Colonic mucosa (tissue), 4 donors: Measurements from ENCODE around the gene HOXA10. TPM values are rescaled to one million over a fixed set of nuclear protein-coding genes. Genes with fewer than 3 reads are reported as not detected.

Experiments used
- DNase-seq: peaks from one replicate; pipeline ENCODE4 v3.0.0-alpha.2; 2020
- H3K27ac ChIP-seq: fragments of 200-600 bp; one replicate; pipeline ENCODE4 v1.8.0; 2021
- H3K27me3 ChIP-seq: fragments of 200-600 bp; one replicate; pipeline ENCODE4 v1.8.0; 2021
- H3K36me3 ChIP-seq: fragments of 200-600 bp; one replicate; pipeline ENCODE4 v1.8.0; 2021
- H3K4me1 ChIP-seq: fragments of 200-600 bp; one replicate; pipeline ENCODE4 v1.8.0; 2021; ENCODE audit warnings: mild to moderate bottlenecking
- H3K4me3 ChIP-seq: fragments of 200-600 bp; one replicate; pipeline ENCODE4 v1.8.0; 2021
- H3K9ac ChIP-seq, 2 donors: one replicate each; pipeline ENCODE4 v1.7.0; 2013; ENCODE audit warnings: control low read depth in 2 of 2, low read depth in 2 of 2, low read length in 2 of 2
- H3K9me3 ChIP-seq: fragments of 200-600 bp; one replicate; pipeline ENCODE4 v1.8.0; 2021
- intact Hi-C: fragments of 100-400 bp; cut with DNase I; formaldehyde crosslinking; loops from one replicate; pipeline ENCODE4 v1.14.1; 2022
- total RNA-seq, 2 donors: library from RNA; stranded (reverse); fragmentation: NEBNext Ultra II Directional in 1 of 2; extraction: Animal tissue kit (Norgen Biotek cat#: 25700) in 1 of 2; gene quantifications; one replicate each; pipeline ENCODE4 v1.2.1, GENCODE V29; 2021
- TF ChIP-seq, protein P1 (sequence below): fragments of 200-600 bp; IDR thresholded peaks from one replicate; pipeline ENCODE4 v1.8.0; 2022; ENCODE audit warnings: antibody characterized with exemption, mild to moderate bottlenecking
- donor health status: healthy.
- donor health status: DM: no; HTN: no; CAD: no.
- donor health status: DM: no; HTN: no; CAD: no.

Gene HOXA10
- total RNA-seq, 2 donors from 2014 or later = 25.4 to 26.0 TPM

DNA sequence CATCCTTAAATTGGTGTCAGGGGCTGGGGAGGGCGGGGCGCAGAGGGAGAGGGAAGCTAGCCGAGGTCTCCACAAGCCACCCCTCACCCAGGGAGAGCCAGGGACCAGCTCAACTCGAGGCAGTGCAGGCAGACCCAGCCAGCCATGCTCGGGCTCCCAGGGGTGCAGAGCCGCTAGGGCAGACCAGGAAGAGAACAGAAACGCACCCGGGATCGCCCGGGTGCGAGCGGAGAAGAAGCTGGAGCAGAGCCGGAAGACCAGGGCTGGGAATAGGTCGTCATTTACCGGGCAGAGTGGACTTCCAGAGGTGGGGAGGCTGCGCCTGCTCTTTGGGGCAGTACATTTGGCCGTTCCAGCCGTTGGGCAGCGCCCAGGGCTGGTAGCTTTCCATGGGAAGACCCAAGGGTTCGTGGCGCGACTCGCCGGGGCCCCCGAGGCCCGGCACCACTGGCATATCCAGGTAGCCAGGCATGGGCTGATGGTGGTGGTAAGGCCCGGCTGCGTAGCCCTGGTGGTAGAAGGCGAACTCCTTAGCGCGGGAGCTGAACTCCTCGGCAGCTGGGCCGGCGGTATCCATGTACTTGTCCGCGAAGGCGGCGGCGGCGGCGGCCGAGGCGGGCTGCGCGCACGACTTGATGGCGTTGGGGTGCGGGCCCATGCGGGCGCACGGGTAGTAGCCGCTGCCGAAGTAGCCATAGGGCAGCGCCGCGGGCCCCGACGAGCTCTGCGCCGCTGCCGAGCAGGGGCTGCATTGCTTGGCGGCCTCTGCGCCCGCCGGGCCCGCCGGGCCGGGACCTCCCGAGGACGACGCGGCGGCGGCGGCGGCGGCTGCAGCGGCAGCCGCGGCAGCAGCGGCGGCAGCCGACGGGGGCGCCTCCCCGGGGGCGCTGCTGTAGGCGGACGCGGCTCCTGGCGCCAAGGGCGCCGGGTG lies 25.0 kb upstream of the HOXA10 start:
- Histone ChIP-seq H3K9me3 (no peaks in the 10 kb centered on the region), H3K9ac (peak overlapping the region; percentile 70 to 95), H3K4me1 (no peaks in the 10 kb centered on the region), H3K27me3 (peaks cover 4% of the 10 kb centered on the region), H3K4me3 (peak overlapping the region; percentile 68), H3K36me3 (no peaks in the 10 kb centered on the region), H3K27ac (peak overlapping the region; percentile 75)
- intact Hi-C loops = loop anchor here (10.0 kb wide), 2 partner anchors 546 to 896 kb away; partner anchors contain the start of gene TAX1BP1
- peak; percentile 39 for DNase-seq
- TF ChIP-seq, protein P1, sequence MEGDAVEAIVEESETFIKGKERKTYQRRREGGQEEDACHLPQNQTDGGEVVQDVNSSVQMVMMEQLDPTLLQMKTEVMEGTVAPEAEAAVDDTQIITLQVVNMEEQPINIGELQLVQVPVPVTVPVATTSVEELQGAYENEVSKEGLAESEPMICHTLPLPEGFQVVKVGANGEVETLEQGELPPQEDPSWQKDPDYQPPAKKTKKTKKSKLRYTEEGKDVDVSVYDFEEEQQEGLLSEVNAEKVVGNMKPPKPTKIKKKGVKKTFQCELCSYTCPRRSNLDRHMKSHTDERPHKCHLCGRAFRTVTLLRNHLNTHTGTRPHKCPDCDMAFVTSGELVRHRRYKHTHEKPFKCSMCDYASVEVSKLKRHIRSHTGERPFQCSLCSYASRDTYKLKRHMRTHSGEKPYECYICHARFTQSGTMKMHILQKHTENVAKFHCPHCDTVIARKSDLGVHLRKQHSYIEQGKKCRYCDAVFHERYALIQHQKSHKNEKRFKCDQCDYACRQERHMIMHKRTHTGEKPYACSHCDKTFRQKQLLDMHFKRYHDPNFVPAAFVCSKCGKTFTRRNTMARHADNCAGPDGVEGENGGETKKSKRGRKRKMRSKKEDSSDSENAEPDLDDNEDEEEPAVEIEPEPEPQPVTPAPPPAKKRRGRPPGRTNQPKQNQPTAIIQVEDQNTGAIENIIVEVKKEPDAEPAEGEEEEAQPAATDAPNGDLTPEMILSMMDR = no peak

DNA sequence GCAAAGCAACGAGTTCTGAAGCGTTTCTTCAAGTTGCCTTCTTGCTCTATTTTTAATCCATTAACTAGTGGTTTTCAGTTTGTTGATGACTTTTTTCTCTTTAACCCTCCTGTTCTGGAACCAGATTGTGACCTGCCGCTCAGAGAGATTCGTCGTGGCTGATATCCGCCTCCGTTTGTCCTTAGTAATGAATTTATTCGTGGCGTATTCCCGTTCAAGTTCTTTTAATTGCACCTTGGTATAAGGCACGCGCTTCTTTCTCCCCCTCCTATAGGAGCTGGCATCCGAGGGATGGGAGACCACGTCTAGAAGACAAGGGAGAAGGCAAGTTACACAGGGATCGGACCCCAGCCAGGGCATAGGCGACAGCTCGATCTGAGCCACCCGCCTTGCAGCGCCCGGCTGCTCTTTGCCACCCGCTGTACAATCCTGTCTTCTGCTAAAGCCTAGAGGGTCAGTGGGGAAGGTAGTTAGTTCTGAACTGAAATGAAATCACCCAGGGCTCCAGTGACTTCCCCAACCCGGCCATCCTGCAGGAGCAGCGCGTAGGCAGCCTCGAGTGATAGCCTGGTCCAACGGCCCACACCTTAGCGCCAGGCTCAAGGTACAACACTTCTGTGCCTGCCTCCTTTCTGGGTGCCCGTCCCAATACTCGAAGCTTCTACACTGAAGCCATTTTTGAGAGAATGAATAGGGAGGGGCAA lies 24.2 kb upstream of the HOXA10 start:
- TF ChIP-seq, protein P1 = no peak
- intact Hi-C loops = loop anchor here (10.0 kb wide), 2 partner anchors 547 to 897 kb away; partner anchors contain the start of gene TAX1BP1
- H3K4me3 ChIP-seq = peak overlapping the region; percentile 68
- H3K27ac ChIP-seq = peak overlapping the region; percentile 75
- peak; percentile 38 for DNase-seq
- H3K9me3 ChIP-seq = no peaks in the 10 kb centered on the region
- peaks cover 4% of the 10 kb centered on the region for H3K27me3 ChIP-seq
- no peaks in the 10 kb centered on the region for H3K4me1 ChIP-seq
- peak overlapping the region; percentile 49 to 95 for H3K9ac ChIP-seq
- H3K36me3 ChIP-seq = no peaks in the 10 kb centered on the region

DNA sequence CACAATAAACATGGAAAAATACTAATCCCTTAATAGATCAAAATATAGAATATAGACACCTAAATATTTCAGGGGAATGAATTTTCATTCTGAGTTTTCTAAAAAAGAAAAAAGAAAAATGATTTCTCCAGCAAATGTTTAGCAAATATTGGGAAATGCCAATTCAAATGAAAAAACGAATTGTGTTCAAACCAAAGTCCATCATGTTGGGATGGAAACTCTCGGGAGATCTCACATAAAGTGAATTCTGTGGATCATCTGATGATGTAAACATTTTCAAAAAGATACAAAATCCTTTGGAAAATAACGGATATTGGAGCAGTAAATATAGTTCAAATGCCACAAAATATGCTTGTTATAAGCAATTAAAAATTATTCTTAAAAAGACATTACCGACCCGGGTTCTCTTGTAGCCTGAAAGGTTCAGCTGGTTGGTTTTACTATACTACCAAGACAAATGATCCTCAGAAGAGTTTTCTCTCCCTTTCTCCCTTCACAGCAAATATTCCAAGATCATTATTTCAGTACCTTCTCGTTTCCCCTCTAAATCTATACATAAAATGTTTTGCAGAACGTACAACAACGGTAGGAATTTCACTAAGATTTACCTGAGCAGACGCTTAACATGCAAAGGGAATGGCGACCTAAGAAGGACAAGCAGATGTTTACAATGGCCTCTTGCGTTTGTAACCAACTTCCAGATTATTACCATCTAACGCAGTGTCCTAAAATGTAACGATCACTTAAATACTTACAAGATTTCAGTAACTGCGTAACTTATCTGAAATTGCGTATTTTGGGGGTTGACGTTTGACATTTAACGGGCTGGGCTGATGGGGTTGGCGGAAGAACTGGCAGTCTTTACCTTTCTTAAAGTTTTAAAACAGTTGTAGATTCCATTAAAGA lies 23.3 kb upstream of the HOXA10 start:
- peak overlapping the region; percentile 68 for H3K4me3 ChIP-seq
- H3K27ac ChIP-seq = peak overlapping the region; percentile 75
- intact Hi-C loops = loop anchor here (10.0 kb wide), 2 partner anchors 547 to 897 kb away; partner anchors contain the start of gene TAX1BP1
- peak overlapping the region; percentile 49 to 95 for H3K9ac ChIP-seq
- no peaks in the 10 kb centered on the region for H3K36me3 ChIP-seq
- peaks cover 4% of the 10 kb centered on the region for H3K27me3 ChIP-seq
- H3K9me3 ChIP-seq = no peaks in the 10 kb centered on the region
- no peaks in the 10 kb centered on the region for H3K4me1 ChIP-seq
- no peak for DNase-seq
- TF ChIP-seq, protein P1 = no peak

DNA sequence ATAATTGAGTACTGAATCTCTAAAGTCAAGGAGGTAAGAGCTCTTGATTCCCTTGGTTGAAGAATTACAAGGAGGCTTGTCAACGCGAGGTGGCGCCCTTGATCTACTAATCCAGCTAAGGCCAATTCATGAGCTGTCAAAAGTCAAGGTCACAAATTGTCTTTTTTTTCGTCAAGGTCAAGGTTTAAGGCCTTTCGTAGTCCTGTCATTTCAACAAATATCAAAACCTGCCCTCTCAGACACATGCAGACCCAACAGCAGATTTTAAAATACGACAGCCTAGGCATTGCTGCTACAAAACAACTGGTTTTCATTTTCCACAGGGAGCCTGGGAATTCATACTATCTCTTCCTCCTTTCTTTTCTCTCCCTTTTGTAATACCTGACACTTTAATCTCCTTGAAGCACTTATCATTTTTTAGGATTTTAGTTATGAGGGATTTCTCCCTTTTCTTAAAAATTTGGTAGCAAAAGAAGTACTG lies 22.2 kb upstream of the HOXA10 start:
- Histone ChIP-seq H3K36me3 (no peaks in the 10 kb centered on the region), H3K4me1 (no peaks in the 10 kb centered on the region), H3K9me3 (no peaks in the 10 kb centered on the region), H3K27me3 (peaks cover 4% of the 10 kb centered on the region), H3K27ac (peak overlapping the region; percentile 0), H3K4me3 (peak overlapping the region; percentile 68), H3K9ac (peak overlapping the region in 1 of 2 donors; percentile 59)
- TF ChIP-seq, protein P1 = peak; percentile 66
- intact Hi-C loops = loop anchor here (10.0 kb wide), 2 partner anchors 548 to 898 kb away; partner anchors contain the start of gene TAX1BP1
- DNase-seq = peak; percentile 97
